K562 (cell line): ENCODE data around the gene HYPK. TPM values are rescaled to one million over a fixed set of nuclear protein-coding genes. Genes with fewer than 3 reads are reported as not detected.

Experiments
- CBX3 ChIP-seq, 2 experiments: IDR thresholded peaks; 1 replicate in 1 of 2; 2 replicates in 1 of 2; pipeline ENCODE4 v1.6.1; 2012; ENCODE audit warnings: inconsistent platforms in 2 of 2, low read length in 2 of 2, borderline replicate concordance in 1 of 2, control low read depth in 1 of 2
- CCNT2 ChIP-seq: IDR thresholded peaks from 2 replicates; pipeline ENCODE4 v1.6.1; 2011; ENCODE audit warnings: borderline replicate concordance, low read depth, mild to moderate bottlenecking, moderate library complexity, mixed read lengths, low read length; ENCODE audit not compliant: insufficient read length; ENCODE audit errors: extremely low read depth
- DDX20 ChIP-seq: fragments of 450-650 bp; IDR thresholded peaks from 2 replicates; pipeline ENCODE4 v1.6.1; 2016; ENCODE audit warnings: missing genetic modification characterization, low read depth, mild to moderate bottlenecking, missing compliant biosample characterization, moderate library complexity
- ELK1 ChIP-seq: sonication (generic); formaldehyde crosslinking; IDR thresholded peaks from 2 replicates; pipeline ENCODE4 v1.8.1; 2022; ENCODE audit warnings: missing genetic modification reagents
- GATAD2A ChIP-seq: fragments of 450-650 bp; IDR thresholded peaks from 2 replicates; pipeline ENCODE4 v1.6.1; 2017
- HOMEZ ChIP-seq: fragments of 250-450 bp; sonication (Bioruptor Pico); IDR thresholded peaks from 2 replicates; pipeline ENCODE4 v1.4.0; 2020; ENCODE audit warnings: mild to moderate bottlenecking, moderate library complexity
- NFE2L1 ChIP-seq: fragments of 450-650 bp; IDR thresholded peaks from 2 replicates; pipeline ENCODE4 v1.6.1; 2016; ENCODE audit warnings: missing genetic modification characterization, low read depth, mild to moderate bottlenecking, missing compliant biosample characterization, moderate library complexity, borderline replicate concordance
- PHB ChIP-seq: fragments of 250-450 bp; sonication (Bioruptor Pico); IDR thresholded peaks from 2 replicates; pipeline ENCODE4 v1.5.0; 2021
- PRPF4 ChIP-seq: fragments of 200-400 bp; formaldehyde crosslinking; IDR thresholded peaks from one replicate; pipeline ENCODE4 v1.6.1; 2017; ENCODE audit warnings: low read length, low read depth, mild to moderate bottlenecking; ENCODE audit not compliant: insufficient read depth, poor library complexity, severe bottlenecking
- PTRF ChIP-seq: fragments of 450-650 bp; IDR thresholded peaks from 2 replicates; pipeline ENCODE4 v1.6.1; 2016; ENCODE audit warnings: mild to moderate bottlenecking, missing genetic modification characterization, missing compliant biosample characterization
- RBM34 ChIP-seq: fragments of 200-400 bp; formaldehyde crosslinking; IDR thresholded peaks from 2 replicates; pipeline ENCODE4 v1.6.1; 2018; ENCODE audit warnings: low read length, borderline replicate concordance; ENCODE audit not compliant: insufficient read depth
- SAFB ChIP-seq: fragments of 200-400 bp; formaldehyde crosslinking; IDR thresholded peaks from 2 replicates; pipeline ENCODE4 v1.6.1; 2017; ENCODE audit warnings: low read depth, low read length, borderline replicate concordance
- SMARCB1 ChIP-seq: IDR thresholded peaks from 2 replicates; pipeline ENCODE4 v1.6.1; 2011; ENCODE audit warnings: improper control_type of control experiment, low read depth; ENCODE audit not compliant: insufficient read length
- SOX6 ChIP-seq: fragments of 450-650 bp; IDR thresholded peaks from 2 replicates; pipeline ENCODE4 v1.6.1; 2014; ENCODE audit warnings: mild to moderate bottlenecking
- THAP12 ChIP-seq: fragments of 250-450 bp; sonication (Bioruptor Pico); IDR thresholded peaks from 2 replicates; pipeline ENCODE4 v1.9.0; 2021; ENCODE audit warnings: mild to moderate bottlenecking, inconsistent platforms
- ZBTB43 ChIP-seq: sonication (generic); formaldehyde crosslinking; IDR thresholded peaks from 2 replicates; pipeline ENCODE4 v1.8.0; 2023; ENCODE audit warnings: mild to moderate bottlenecking, missing genetic modification reagents
- ZNF175 ChIP-seq: fragments of 200-800 bp; sonication (Bioruptor generic); IDR thresholded peaks from 2 replicates; pipeline ENCODE4 v1.6.1; 2016; ENCODE audit warnings: low read depth, mild to moderate bottlenecking, missing genetic modification characterization, missing compliant biosample characterization
- ZNF311 ChIP-seq: fragments of 250-450 bp; sonication (Bioruptor Pico); IDR thresholded peaks from 2 replicates; pipeline ENCODE4 v1.4.0; 2020; ENCODE audit warnings: mild to moderate bottlenecking, moderate library complexity
- ZNF644 ChIP-seq: fragments of 200-800 bp; sonication (Bioruptor generic); IDR thresholded peaks from 2 replicates; pipeline ENCODE4 v1.6.1; 2016; ENCODE audit warnings: low read depth, missing genetic modification characterization, missing compliant biosample characterization
- polyA plus RNA-seq, 8 experiments: library from polyadenylated mRNA; depleted of rRNA in 4 of 8; stranded (reverse) in 5 of 8; unstranded in 3 of 8; fragments of >200 nt; fragmentation: Nextera tagmentation in 2 of 8; fragmentation: Illumina TruSeq in 1 of 8; extraction: Ambion mirVana in 2 of 8; extraction: Trizol in 1 of 8; gene quantifications; 2 replicates each; pipeline versions ENCODE4 v1.2.1 to v1.2.3, GENCODE V29; 2011 to 2014; ENCODE audit warnings: inconsistent platforms in 1 of 8, missing spikeins in 1 of 8
- total RNA-seq, 7 experiments: library from RNA; depleted of rRNA in 6 of 7; stranded (reverse); fragments of >200 nt in 6 of 7; fragmentation: Illumina TruSeq in 2 of 7; extraction: Trizol in 2 of 7; gene quantifications; 2 replicates each; pipeline versions ENCODE4 v1.2.1 to v1.2.3, GENCODE V29; 2011 to 2021; ENCODE audit warnings: low replicate concordance in 1 of 7

Gene HYPK
- total and polyA plus RNA-seq, 9 of the 15 experiments (the other 6 are each of a cell fraction or from before 2014, with no cell fraction given), result 7.2 to 28.0 (median 21.1) TPM

- TF ChIP-seq NFE2L1 (tag) (no peak), PRPF4 (no peak), SAFB (no peak), THAP12 (0 out of 2 replicates have a peak, but pooled peaks have one; percentile 30), HOMEZ (CRISPR knock-in tag) (no peak), ZNF311 (CRISPR knock-in tag) (no peak), SMARCB1 (no peak), RBM34 (no peak), PTRF (tag) (no peak), DDX20 (tag) (no peak), ELK1 (CRISPR knock-in tag) (no peak), CBX3 (IDR thresholded peaks at IDR 0.05; ENCODE audit: borderline replicate concordance in 1 of 2, low read length in 2 of 2) (no peak), ZNF644 (tag) (no peak), ZBTB43 (CRISPR knock-in tag) (no peak), GATAD2A (no peak), SOX6 (0 out of 2 replicates have a peak, but pooled peaks have one; percentile 19), PHB (CRISPR knock-in tag) (peak; percentile 70; the same call in 1 of the 2 replicates), CCNT2 (peak; percentile 50), ZNF175 (no peak)
These were observed at the start of gene HYPK (continued) for GRCh38 chr15:43800286-43801141.
